Neural progenitor cell (in vitro differentiated cells): ENCODE results near the gene BAK1.
"Not testable (repeated sequence)": the region's sequence is repeated elsewhere in the genome, so short reads cannot be mapped to it uniquely, and the experiment has no call there.

Experiments
- EZH2 ChIP-seq: fragments of 200-600 bp; sonication (generic); IDR thresholded peaks from 2 replicates; pipeline ENCODE4 v1.6.1; 2017; ENCODE audit warnings: antibody characterized with exemption, mild to moderate bottlenecking, moderate library complexity
- TF ChIP-seq, protein P1 (sequence below): fragments of 200-600 bp; sonication (generic); IDR thresholded peaks from 2 replicates; pipeline ENCODE4 v1.5.1; 2017; ENCODE audit warnings: antibody characterized with exemption, mild to moderate bottlenecking

DNA sequence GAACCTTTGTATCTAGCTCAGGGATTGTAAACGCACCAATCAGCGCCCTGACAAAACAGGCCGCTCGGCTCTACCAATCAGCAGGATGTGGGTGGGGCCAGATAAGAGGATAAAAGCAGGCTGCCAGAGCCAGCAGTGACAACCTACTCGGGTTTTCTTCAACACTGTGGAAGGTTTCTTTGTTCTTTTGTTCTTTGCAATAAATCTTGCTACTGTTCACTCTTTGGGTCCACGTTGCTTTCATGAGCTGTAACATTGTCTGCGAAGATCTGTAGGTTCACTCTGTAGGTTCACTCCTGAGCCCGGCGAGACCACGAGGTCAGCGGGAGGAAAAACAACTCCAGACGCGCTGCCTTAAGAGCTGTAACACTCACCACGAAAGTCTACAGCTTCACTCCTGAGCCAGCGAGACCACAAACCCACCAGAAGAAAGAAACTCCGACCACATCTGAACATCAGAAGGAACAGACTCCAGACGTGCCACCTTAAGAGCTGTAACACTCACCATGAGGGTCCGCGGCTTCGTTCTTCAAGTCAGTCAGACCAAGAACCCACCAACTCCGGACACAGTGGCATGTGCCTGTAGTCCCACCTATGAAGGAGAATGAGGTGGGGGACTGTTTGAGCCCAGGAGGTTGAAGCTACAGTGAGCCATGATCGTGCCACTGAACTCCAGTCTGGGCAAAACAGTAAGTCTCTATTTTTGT is 46.8 kb downstream of the BAK1 start:
- TF ChIP-seq, protein P1, sequence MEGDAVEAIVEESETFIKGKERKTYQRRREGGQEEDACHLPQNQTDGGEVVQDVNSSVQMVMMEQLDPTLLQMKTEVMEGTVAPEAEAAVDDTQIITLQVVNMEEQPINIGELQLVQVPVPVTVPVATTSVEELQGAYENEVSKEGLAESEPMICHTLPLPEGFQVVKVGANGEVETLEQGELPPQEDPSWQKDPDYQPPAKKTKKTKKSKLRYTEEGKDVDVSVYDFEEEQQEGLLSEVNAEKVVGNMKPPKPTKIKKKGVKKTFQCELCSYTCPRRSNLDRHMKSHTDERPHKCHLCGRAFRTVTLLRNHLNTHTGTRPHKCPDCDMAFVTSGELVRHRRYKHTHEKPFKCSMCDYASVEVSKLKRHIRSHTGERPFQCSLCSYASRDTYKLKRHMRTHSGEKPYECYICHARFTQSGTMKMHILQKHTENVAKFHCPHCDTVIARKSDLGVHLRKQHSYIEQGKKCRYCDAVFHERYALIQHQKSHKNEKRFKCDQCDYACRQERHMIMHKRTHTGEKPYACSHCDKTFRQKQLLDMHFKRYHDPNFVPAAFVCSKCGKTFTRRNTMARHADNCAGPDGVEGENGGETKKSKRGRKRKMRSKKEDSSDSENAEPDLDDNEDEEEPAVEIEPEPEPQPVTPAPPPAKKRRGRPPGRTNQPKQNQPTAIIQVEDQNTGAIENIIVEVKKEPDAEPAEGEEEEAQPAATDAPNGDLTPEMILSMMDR = not testable (repeated sequence)
- TF ChIP-seq EZH2 = not testable (repeated sequence)
